GM18511 (cell line): ENCODE results near the gene PPA2.

Experiments
- ATAC-seq: cut with Tn5 transposase; IDR thresholded peaks from one replicate; pipeline ENCODE4 v1.9.1; 2021; ENCODE audit warnings: mild to moderate bottlenecking, moderate library complexity; ENCODE audit not compliant: unreplicated experiment

Gene PPA2

DNA sequence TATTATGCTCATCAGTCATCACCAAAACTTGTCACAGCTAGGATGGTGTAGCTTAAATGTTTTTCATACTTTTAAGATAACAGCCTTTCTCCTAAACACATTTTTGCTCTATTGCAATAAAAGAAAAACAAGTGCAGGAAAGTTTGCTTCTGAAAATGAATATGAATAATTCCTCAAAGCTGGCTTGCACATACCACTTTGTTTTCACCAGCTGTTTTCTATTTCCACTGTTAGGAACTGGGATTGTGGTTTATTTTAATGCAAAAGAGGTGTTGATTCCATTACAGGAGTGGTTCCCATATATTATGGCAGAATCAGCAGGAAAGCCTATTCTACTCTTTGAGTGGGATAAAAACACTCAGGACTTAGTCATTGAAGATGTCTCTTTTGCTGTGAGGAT lies 145.9 kb downstream of the PPA2 start:
- no peak for ATAC-seq

DNA sequence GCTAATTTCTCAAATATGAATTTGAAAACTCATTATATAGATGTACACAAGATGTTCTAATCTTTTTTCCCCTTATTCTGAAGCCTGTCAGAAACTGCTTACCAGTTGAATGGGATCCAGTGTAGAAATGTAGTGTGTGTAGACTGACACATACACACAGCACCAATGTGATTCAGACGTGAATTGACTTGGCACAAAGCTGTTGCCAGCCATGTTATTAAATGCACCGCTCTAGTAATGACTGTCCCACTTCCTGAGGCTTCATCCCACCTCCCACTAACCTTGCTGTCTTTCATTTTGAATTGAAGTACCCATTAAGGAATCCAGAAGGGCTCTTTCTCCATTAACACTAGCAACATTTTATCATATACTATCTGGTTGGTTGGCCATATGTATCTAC lies 146.6 kb downstream of the PPA2 start:
- ATAC-seq = no peak
